Measurements from ENCODE around the gene HBM.
"Not testable (repeated sequence)": the region's sequence is repeated elsewhere in the genome, so short reads cannot be mapped to it uniquely, and the experiment has no call there.

The HBM gene

DNA sequence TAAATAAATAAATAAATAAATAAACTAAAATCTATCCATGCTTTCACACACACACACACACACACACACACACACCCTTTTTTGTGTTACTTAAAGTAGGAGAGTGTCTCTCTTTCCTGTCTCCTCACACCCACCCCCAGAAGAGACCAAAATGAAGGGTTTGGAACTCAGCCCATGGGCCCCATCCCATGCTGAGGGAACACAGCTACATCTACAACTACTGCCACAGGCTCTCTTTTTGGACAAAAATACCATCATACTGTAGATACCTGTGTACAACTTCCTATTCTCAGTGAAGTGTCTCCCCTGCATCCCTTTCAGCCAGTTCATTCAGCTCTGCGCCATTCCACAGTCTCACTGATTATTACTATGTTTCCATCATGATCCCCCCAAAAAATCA is 5.0 kb downstream of the HBM start:
- no peak for DNase-seq

GRCh38 chr16:172374-172941 is 6.7 kb downstream of the HBM start, which contains the start of gene HBA2:
Gene HBA2, plus strand, starts transcription at chr16:172876. Its CDS starts 37 bp downstream, at chr16:172913.
- not testable (repeated sequence) for DNase-seq

- not testable (repeated sequence) for DNase-seq
Measured at GRCh38 chr16:173211-173854, 7.6 kb downstream of the HBM start.

- DNase-seq = not testable (repeated sequence)
Measured at GRCh38 chr16:173928-174769, 8.4 kb downstream of the HBM start.

GRCh38 chr16:175011-175949 is 9.5 kb downstream of the HBM start:
- no peak for DNase-seq

- not testable (repeated sequence) for DNase-seq
Measured at GRCh38 chr16:176006-176405, 10.2 kb downstream of the HBM start.

- DNase-seq = not testable (repeated sequence)
Measured at GRCh38 chr16:176477-177382, 11.0 kb downstream of the HBM start, which contains the start of gene HBA1. Gene HBA1, plus strand, starts transcription at chr16:176680. Its CDS starts 37 bp downstream, at chr16:176717.

- peak; percentile 99 for DNase-seq
Measured at GRCh38 chr16:177394-177822, 11.6 kb downstream of the HBM start.

DNA sequence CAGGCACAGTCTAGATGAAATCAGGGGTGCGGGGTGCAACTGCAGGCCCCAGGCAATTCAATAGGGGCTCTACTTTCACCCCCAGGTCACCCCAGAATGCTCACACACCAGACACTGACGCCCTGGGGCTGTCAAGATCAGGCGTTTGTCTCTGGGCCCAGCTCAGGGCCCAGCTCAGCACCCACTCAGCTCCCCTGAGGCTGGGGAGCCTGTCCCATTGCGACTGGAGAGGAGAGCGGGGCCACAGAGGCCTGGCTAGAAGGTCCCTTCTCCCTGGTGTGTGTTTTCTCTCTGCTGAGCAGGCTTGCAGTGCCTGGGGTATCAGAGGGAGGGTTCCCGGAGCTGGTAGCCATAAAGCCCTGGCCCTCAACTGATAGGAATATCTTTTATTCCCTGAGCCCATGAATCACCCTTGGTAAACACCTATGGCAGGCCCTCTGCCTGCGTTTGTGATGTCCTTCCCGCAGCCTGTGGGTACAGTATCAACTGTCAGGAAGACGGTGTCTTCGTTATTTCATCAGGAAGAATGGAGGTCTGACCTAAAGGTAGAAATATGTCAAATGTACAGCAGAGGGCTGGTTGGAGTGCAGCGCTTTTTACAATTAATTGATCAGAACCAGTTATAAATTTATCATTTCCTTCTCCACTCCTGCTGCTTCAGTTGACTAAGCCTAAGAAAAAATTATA is 12.3 kb downstream of the HBM start:
- no peak for DNase-seq

GRCh38 chr16:178668-179015 is 12.9 kb downstream of the HBM start:
- no peak for DNase-seq

GRCh38 chr16:179211-180092 is 13.7 kb downstream of the HBM start:
- DNase-seq = no peak

DNA sequence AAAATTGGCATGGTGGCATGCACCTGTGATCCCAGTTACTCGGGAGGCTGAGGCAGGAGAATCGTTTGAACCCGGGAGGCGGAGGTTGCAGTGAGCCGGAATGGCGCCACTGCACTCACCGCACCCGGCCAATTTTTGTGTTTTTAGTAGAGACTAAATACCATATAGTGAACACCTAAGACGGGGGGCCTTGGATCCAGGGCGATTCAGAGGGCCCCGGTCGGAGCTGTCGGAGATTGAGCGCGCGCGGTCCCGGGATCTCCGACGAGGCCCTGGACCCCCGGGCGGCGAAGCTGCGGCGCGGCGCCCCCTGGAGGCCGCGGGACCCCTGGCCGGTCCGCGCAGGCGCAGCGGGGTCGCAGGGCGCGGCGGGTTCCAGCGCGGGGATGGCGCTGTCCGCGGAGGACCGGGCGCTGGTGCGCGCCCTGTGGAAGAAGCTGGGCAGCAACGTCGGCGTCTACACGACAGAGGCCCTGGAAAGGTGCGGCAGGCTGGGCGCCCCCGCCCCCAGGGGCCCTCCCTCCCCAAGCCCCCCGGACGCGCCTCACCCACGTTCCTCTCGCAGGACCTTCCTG is 14.4 kb downstream of the HBM start, which contains the start of gene HBQ1:
Gene HBQ1 (plus strand): TSS at position 359 of the 575 bp plus-strand sequence. CDS start 28 bp downstream, at position 387.
- no peak for DNase-seq

DNA sequence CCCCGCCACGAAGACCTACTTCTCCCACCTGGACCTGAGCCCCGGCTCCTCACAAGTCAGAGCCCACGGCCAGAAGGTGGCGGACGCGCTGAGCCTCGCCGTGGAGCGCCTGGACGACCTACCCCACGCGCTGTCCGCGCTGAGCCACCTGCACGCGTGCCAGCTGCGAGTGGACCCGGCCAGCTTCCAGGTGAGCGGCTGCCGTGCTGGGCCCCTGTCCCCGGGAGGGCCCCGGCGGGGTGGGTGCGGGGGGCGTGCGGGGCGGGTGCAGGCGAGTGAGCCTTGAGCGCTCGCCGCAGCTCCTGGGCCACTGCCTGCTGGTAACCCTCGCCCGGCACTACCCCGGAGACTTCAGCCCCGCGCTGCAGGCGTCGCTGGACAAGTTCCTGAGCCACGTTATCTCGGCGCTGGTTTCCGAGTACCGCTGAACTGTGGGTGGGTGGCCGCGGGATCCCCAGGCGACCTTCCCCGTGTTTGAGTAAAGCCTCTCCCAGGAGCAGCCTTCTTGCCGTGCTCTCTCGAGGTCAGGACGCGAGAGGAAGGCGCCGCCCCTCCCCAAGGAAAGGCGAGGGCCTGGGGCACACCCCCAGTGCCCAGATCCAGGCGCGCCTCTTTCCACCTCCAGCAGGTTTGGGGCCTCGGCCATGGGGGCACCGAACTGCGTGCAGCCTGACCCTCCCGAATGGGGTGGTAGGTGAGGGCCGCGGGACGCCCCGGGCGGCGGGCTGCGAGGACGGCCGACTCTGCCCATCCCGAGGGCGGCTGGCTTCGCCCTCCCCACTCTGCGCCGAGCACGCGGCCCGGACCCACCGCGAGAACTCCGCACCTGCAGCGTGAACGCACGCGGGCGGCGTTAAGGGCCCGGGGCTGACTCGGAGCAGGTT is 15.1 kb downstream of the HBM start:
- DNase-seq = peak; percentile 20

DNA sequence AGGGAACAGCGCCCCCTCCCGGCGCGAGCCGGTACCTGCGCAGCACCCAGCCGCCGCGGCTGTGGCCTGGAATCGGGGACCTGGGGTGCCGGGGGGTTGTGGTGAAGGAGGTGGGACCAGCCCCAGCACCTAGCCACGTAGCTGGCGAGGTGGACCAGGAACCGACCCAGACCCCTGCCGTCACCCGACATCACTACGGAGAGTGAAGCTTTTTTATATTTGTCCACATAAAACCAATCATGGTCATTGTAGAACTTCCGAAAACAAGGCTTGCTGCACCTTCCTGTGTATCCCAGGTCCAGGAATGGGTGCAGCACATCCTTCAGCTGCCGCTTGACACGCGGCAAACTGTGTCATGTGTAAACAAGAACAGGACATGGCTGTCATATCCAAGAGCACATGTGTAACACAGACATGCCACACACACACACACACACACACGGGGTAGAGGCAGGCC is 15.8 kb downstream of the HBM start:
- DNase-seq = no peak

- no peak for DNase-seq
Measured at GRCh38 chr16:183005-183404, 17.2 kb downstream of the HBM start.

DNA sequence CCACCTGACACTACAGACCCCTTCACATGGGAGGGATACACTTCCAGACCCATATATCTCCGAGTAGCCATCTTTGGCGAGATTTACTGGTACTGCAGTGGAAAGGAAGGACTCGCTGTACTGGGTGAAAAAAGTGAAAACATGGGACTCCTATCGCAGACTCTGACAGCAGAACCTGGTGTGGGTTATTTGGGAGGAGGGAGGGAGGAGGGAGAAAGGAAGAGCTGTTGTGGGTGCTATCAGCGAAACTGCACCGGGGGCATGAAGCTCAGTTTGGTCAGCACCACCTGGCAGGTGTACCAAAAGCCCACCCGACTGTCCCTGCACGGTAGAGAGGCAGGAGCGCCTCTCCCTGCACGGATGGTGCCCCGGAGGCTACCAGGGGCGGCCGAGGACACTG is 19.4 kb downstream of the HBM start:
- no peak for DNase-seq

DNA sequence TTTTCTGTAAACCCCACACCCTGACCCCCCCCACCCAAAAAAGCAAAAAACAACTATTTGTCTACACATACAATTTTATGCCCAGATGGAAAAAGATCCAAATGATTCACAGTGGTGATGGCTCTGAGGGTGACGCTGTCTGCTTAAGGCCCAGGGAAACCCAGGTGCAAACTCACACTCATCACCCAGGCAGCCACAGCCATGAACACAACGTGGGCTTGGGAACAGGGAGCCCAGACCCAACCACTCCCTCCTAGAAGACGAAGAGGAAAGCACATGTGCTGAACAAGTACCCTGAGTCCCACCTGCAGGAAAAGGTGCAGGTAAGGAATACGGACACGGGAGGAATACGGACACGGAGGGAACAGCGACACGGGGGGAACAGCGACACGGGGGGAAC is 19.9 kb downstream of the HBM start:
- no peak for DNase-seq

DNA sequence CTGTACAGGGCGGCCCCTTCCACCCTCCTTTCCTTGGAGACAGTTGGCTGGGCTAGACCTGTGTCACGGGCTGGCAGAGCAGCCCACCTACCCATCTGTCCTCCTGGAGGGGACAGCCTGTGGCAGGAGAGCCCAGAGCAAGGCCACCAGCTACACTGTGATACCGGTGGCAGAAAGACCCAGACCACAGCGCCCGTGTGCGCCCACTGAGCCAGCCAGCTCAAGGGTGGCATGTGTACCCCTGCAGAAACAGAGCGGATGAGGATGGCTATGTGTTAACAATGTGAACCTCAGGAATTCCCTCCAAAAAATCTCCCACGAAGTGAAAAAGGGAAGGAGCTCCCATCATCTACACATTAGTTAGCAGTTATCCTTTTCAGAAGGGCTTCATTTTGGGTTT is 21.6 kb downstream of the HBM start:
- DNase-seq = no peak

Data from NCI-H526 treated with DMSO at 0.1 percent for 48 hours (cell line).